ENCODE data around the gene CCDC9. TPM values are rescaled to one million over a fixed set of nuclear protein-coding genes. Genes with fewer than 3 reads are reported as not detected.

Gene CCDC9
- total and polyA plus RNA-seq, 2 of the 13 experiments (the other 11 are each of a cell fraction or from before 2014, with no cell fraction given): 2.9 to 6.3 TPM

DNA sequence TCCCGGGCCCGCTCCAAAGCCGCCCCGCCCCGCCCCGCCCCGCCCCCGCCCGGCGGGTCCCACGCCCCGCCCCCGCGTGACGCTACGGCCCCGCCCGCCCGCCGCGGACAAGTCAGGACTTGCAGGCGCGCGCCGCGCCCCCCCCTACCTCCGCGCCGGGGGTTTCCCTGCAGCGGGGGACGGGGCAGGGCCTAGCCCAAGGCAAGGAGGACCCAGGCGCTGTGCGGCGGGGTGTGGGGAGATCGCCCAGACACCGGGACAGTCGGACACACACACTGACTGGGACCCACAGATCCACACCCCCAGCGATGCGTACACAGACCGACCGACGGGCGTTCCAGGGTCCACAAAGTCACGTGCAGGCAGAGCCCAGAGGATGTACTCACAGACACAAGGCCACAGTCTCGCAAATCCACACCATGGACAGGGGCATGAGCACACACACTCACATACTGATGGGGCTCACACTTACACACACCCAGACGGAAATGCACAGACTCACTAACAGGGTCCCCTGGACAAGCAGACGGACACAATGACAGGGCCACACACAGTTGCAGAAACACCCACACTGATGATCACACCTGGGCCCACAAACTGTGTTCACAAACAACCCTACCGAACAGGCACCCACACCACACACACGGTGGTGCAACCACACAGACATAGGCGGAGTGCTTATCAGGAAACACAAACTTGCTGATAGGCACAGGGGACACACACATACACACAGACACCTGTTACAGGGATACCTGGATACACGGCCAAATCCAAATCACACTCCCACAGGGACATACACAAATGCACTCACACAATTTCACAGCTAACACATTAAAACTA is 24.9 kb upstream of the CCDC9 start (continued):
- TF ChIP-seq ZBTB4 (CRISPR knock-in tag; IDR thresholded peaks at IDR 0.05; ENCODE audit: borderline replicate concordance): no peak; the same call in 1 of the 2 replicates
- no peak for TF ChIP-seq GZF1 (CRISPR knock-in tag; IDR thresholded peaks at IDR 0.05)
- TF ChIP-seq TOE1 (CRISPR knock-in tag; IDR thresholded peaks at IDR 0.05): no peak
- TF ChIP-seq BORCS8-MEF2B (CRISPR knock-in tag; IDR thresholded peaks at IDR 0.05): peak; percentile 69; the same call in 1 of the 2 replicates
- peak; percentile 53; the same call in 1 of the 2 replicates for TF ChIP-seq FOXK1 (CRISPR knock-in tag; IDR thresholded peaks at IDR 0.05; ENCODE audit: borderline replicate concordance, low read depth)
- no peak; the same call in 1 of the 2 replicates for TF ChIP-seq ZNF83 (CRISPR knock-in tag; IDR thresholded peaks at IDR 0.05; ENCODE audit: borderline replicate concordance)
- TF ChIP-seq ZNF780A (CRISPR knock-in tag; IDR thresholded peaks at IDR 0.05): peak; percentile 55; the same call in 1 of the 2 replicates
- TF ChIP-seq SOX13 (IDR thresholded peaks at IDR 0.05): no peak
- no peak for TF ChIP-seq SOX13 (CRISPR knock-in tag; conservative IDR thresholded peaks at IDR 0.05 in 1 of 2, IDR thresholded peaks at IDR 0.05 in 1 of 2)
- no peak for TF ChIP-seq HCFC1 (IDR thresholded peaks at IDR 0.05; ENCODE audit: low read depth, low read length)
- TF ChIP-seq YY1 (IDR thresholded peaks at IDR 0.05; ENCODE audit: insufficient read depth, insufficient replicate concordance, low read depth, low read length): no peak
- no peak for TF ChIP-seq GFI1 (CRISPR knock-in tag; IDR thresholded peaks at IDR 0.05; ENCODE audit: borderline replicate concordance)
- peak; percentile 77 for TF ChIP-seq ZSCAN21 (CRISPR knock-in tag; IDR thresholded peaks at IDR 0.05; ENCODE audit: borderline replicate concordance)
- TF ChIP-seq, protein P1, sequence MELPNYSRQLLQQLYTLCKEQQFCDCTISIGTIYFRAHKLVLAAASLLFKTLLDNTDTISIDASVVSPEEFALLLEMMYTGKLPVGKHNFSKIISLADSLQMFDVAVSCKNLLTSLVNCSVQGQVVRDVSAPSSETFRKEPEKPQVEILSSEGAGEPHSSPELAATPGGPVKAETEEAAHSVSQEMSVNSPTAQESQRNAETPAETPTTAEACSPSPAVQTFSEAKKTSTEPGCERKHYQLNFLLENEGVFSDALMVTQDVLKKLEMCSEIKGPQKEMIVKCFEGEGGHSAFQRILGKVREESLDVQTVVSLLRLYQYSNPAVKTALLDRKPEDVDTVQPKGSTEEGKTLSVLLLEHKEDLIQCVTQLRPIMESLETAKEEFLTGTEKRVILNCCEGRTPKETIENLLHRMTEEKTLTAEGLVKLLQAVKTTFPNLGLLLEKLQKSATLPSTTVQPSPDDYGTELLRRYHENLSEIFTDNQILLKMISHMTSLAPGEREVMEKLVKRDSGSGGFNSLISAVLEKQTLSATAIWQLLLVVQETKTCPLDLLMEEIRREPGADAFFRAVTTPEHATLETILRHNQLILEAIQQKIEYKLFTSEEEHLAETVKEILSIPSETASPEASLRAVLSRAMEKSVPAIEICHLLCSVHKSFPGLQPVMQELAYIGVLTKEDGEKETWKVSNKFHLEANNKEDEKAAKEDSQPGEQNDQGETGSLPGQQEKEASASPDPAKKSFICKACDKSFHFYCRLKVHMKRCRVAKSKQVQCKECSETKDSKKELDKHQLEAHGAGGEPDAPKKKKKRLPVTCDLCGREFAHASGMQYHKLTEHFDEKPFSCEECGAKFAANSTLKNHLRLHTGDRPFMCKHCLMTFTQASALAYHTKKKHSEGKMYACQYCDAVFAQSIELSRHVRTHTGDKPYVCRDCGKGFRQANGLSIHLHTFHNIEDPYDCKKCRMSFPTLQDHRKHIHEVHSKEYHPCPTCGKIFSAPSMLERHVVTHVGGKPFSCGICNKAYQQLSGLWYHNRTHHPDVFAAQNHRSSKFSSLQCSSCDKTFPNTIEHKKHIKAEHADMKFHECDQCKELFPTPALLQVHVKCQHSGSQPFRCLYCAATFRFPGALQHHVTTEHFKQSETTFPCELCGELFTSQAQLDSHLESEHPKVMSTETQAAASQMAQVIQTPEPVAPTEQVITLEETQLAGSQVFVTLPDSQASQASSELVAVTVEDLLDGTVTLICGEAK (IDR thresholded peaks at IDR 0.05): no peak
- TF ChIP-seq, protein P1 (CRISPR knock-in tag; IDR thresholded peaks at IDR 0.05): no peak
- TF ChIP-seq ZBTB1 (CRISPR knock-in tag; IDR thresholded peaks at IDR 0.05; ENCODE audit: borderline replicate concordance): no peak
- no peak for TF ChIP-seq XBP1 (CRISPR knock-in tag; IDR thresholded peaks at IDR 0.05)
